Measurements from ENCODE around the gene CCNK.

- no peak for TF ChIP-seq CTCF (IDR thresholded peaks at IDR 0.05; ENCODE audit: low read depth, low read length)
- TF ChIP-seq EZH2phosphoT487 (IDR thresholded peaks at IDR 0.05; ENCODE audit: low read depth), result no peak
Observed at GRCh38 chr14:99519931-99520421, 38.8 kb downstream of the CCNK start.

All from OCI-LY3 (cell line).